Measurements from ENCODE around the gene FARSA. TPM values are rescaled to one million over a fixed set of nuclear protein-coding genes. Genes with fewer than 3 reads are reported as not detected.

The FARSA gene
- total RNA-seq, 1 donor from 2014 or later: 76.7 TPM

DNA sequence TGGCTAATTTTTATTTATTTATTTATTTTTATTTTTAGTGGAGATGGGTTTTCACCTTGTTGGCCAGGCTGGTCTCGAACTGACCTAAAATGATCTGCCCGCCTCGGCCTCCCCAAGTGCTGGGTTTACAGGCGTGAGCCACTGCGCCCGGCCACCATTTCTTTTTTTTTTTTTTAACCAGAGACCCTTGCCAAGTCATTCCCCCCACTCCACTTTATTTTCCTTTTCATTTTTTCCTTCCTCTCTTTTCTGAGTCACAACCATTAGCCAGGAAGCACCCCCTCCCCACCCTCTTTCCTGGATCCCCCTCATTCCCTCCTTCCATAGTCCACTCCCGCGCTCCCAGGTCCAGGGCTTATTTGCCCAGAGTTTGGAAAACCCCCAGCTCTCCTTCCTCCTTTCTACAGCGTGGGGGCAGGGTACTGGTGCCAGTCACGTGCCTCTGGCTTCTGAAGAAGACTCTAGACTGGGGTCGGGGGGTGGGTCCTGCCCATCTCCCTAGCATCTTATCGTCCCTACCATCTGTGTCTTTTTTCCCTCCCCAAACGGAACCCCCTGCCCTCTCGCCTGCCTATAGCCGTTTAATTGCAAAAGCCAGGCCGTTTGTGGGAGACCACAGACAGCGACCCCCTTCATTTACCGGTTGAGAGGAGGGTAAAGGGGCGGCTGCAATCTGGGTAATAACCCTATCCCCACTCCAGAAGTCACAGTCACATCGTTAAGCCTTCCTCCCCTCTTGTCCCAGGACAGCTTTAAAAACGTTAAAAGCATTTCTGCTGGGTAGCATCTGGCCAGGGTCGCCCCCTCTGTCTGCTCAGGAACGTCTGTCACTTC is 3.8 kb upstream of the FARSA start:
- TF ChIP-seq CTCF (IDR thresholded peaks at IDR 0.05; ENCODE audit: insufficient read depth, low read depth, low read length) (no peak), EZH2 (IDR thresholded peaks at IDR 0.05; ENCODE audit: insufficient read depth, low read length) (no peak)
- Mint-ChIP-seq H3K4me3 (ENCODE audit: unreplicated experiment) (peak overlapping the region; percentile 100), H3K36me3 (ENCODE audit: low read depth, unreplicated experiment) (peaks cover 19% of the 10 kb centered on the region), H3K9me3 (ENCODE audit: unreplicated experiment) (no peaks in the 10 kb centered on the region), H3K4me1 (ENCODE audit: low read depth, unreplicated experiment) (peaks cover 24% of the 10 kb centered on the region), H3K27ac (ENCODE audit: unreplicated experiment) (peak overlapping the region; percentile 72), H3K27me3 (ENCODE audit: low read depth, unreplicated experiment) (no peaks in the 10 kb centered on the region)
- H3K27ac ChIP-seq (ENCODE audit: low read depth, low read length): peak overlapping the region; percentile 67
- H3K27me3 ChIP-seq (ENCODE audit: insufficient read depth, low read length): no peaks in the 10 kb centered on the region
- DNase-seq (ENCODE audit: low read depth) (no peak), FAIRE-seq (no peak)
- H3K9me3 ChIP-seq (ENCODE audit: insufficient read depth, low read depth, low read length): no peaks in the 10 kb centered on the region
- H3K79me2 ChIP-seq (ENCODE audit: insufficient read depth, low read length): peaks cover 52% of the 10 kb centered on the region
- H2AFZ ChIP-seq (ENCODE audit: low read depth, low read length): peak overlapping the region; percentile 70
- peak overlapping the region; percentile 97 for H3K4me2 ChIP-seq (ENCODE audit: low read length)
- peaks cover 21% of the 10 kb centered on the region for H3K36me3 ChIP-seq (ENCODE audit: insufficient read depth, low read length)
- peak overlapping the region; percentile 97 for H3K9ac ChIP-seq (ENCODE audit: low read length)
- peak overlapping the region; percentile 61 for H3K4me3 ChIP-seq (ENCODE audit: insufficient read depth, low read depth, low read length)
- peaks cover 44% of the 10 kb centered on the region for H4K20me1 ChIP-seq (ENCODE audit: insufficient read depth, low read length)
- peaks cover 31% of the 10 kb centered on the region for H3K4me1 ChIP-seq (ENCODE audit: insufficient read depth, low read length)

DNA sequence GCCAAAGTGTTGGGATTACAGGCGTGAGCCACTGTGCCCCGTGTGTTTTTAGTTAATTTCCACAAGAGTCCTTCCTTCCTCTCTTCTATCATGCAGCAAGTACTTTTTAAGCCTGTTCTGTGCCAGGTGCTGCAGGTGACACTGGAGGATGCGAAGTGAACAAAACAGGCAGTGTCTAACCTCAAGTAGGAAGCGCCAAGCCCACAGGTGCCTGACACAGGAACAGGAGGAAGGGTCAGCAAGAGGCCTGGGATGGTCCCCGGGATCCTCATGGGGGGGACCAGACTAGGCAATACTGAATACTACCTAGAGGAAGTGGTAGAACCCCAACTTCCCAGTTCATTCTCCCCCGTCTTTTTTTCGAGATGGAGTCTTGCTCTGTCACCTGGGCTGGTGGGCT is 3.1 kb upstream of the FARSA start:
- FAIRE-seq (no peak), DNase-seq (ENCODE audit: low read depth) (no peak)
- no peak overlapping the region for H3K4me3 ChIP-seq (ENCODE audit: insufficient read depth, low read depth, low read length)
- peaks cover 33% of the 10 kb centered on the region for H3K4me1 ChIP-seq (ENCODE audit: insufficient read depth, low read length)
- H3K4me2 ChIP-seq (ENCODE audit: low read length): no peak overlapping the region
- H4K20me1 ChIP-seq (ENCODE audit: insufficient read depth, low read length): peaks cover 43% of the 10 kb centered on the region
- Mint-ChIP-seq H3K36me3 (ENCODE audit: low read depth, unreplicated experiment) (peaks cover 19% of the 10 kb centered on the region), H3K27ac (ENCODE audit: unreplicated experiment) (no peak overlapping the region), H3K9me3 (ENCODE audit: unreplicated experiment) (no peaks in the 10 kb centered on the region), H3K4me3 (ENCODE audit: unreplicated experiment) (peak overlapping the region; percentile 21), H3K27me3 (ENCODE audit: low read depth, unreplicated experiment) (no peaks in the 10 kb centered on the region), H3K4me1 (ENCODE audit: low read depth, unreplicated experiment) (peaks cover 21% of the 10 kb centered on the region)
- peaks cover 21% of the 10 kb centered on the region for H3K36me3 ChIP-seq (ENCODE audit: insufficient read depth, low read length)
- TF ChIP-seq CTCF (IDR thresholded peaks at IDR 0.05; ENCODE audit: insufficient read depth, low read depth, low read length) (no peak), EZH2 (IDR thresholded peaks at IDR 0.05; ENCODE audit: insufficient read depth, low read length) (no peak)
- H3K9ac ChIP-seq (ENCODE audit: low read length): no peak overlapping the region
- peaks cover 52% of the 10 kb centered on the region for H3K79me2 ChIP-seq (ENCODE audit: insufficient read depth, low read length)
- H3K27ac ChIP-seq (ENCODE audit: low read depth, low read length): no peak overlapping the region
- H3K27me3 ChIP-seq (ENCODE audit: insufficient read depth, low read length): no peaks in the 10 kb centered on the region
- no peak overlapping the region for H2AFZ ChIP-seq (ENCODE audit: low read depth, low read length)
- H3K9me3 ChIP-seq (ENCODE audit: insufficient read depth, low read depth, low read length): no peaks in the 10 kb centered on the region

DNA sequence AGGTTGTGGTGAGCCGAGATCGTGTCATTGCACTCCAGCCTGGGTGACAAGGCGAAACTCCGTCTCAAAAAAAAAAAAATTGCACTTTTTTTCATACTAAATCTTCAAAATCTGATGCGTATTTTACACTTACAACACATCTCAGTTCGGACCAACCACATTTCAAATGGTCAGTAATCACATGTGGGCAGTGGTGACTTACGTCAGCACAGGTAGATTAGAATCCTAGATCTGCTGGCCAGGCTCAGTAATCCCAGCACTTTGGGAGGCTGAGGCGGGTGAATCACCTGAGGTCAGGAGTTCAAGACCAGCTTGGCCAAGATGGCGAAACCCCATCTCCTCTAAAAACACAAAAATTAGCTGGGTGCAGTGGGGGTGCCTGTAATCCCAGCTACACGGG is 1.6 kb upstream of the FARSA start:
- H3K4me1 Mint-ChIP-seq (ENCODE audit: low read depth, unreplicated experiment): peaks cover 16% of the 10 kb centered on the region
- no peaks in the 10 kb centered on the region for H3K27me3 Mint-ChIP-seq (ENCODE audit: low read depth, unreplicated experiment)
- FAIRE-seq (no peak), DNase-seq (ENCODE audit: low read depth) (no peak)
- H3K9ac ChIP-seq (ENCODE audit: low read length): no peak overlapping the region
- peaks cover 50% of the 10 kb centered on the region for H3K79me2 ChIP-seq (ENCODE audit: insufficient read depth, low read length)
- no peak overlapping the region for H3K4me2 ChIP-seq (ENCODE audit: low read length)
- H3K4me3 ChIP-seq (ENCODE audit: insufficient read depth, low read depth, low read length): no peak overlapping the region
- H3K4me3 Mint-ChIP-seq (ENCODE audit: unreplicated experiment): no peak overlapping the region
- H3K36me3 ChIP-seq (ENCODE audit: insufficient read depth, low read length): peaks cover 14% of the 10 kb centered on the region
- H3K27me3 ChIP-seq (ENCODE audit: insufficient read depth, low read length): no peaks in the 10 kb centered on the region
- TF ChIP-seq EZH2 (IDR thresholded peaks at IDR 0.05; ENCODE audit: insufficient read depth, low read length) (no peak), CTCF (IDR thresholded peaks at IDR 0.05; ENCODE audit: insufficient read depth, low read depth, low read length) (no peak)
- H3K27ac Mint-ChIP-seq (ENCODE audit: unreplicated experiment): no peak overlapping the region
- peaks cover 8% of the 10 kb centered on the region for H3K36me3 Mint-ChIP-seq (ENCODE audit: low read depth, unreplicated experiment)
- no peak overlapping the region for H2AFZ ChIP-seq (ENCODE audit: low read depth, low read length)
- no peaks in the 10 kb centered on the region for H3K9me3 ChIP-seq (ENCODE audit: insufficient read depth, low read depth, low read length)
- H3K9me3 Mint-ChIP-seq (ENCODE audit: unreplicated experiment): no peaks in the 10 kb centered on the region
- H3K4me1 ChIP-seq (ENCODE audit: insufficient read depth, low read length): peaks cover 21% of the 10 kb centered on the region
- peaks cover 38% of the 10 kb centered on the region for H4K20me1 ChIP-seq (ENCODE audit: insufficient read depth, low read length)
- H3K27ac ChIP-seq (ENCODE audit: low read depth, low read length): no peak overlapping the region

Measured in astrocyte (in vitro differentiated cells and primary cell).